SK-N-SH (cell line): ENCODE data around the gene MPZ. TPM values are rescaled to one million over a fixed set of nuclear protein-coding genes. Genes with fewer than 3 reads are reported as not detected.

ENCODE experiments used
- CTCF ChIA-PET: fragments of 300-600, 350-600 bp; formaldehyde crosslinking; extraction: SDS; loops from one replicate; lab custom pipeline; 2021; lab: Yijun Ruan, JAX
- POLR2A ChIA-PET: fragments of 350-600 bp; sonication (Branson Sonifier 250); formaldehyde crosslinking; extraction: SDS; loops from one replicate; lab custom pipeline; 2020; ENCODE audit warnings: antibody characterized with exemption, inconsistent platforms; lab: Yijun Ruan, JAX
- DNase-seq: peaks from one replicate; pipeline ENCODE4 v3.0.0; 2012
- H2AFZ ChIP-seq: fragments of 200-600 bp; sonication (generic); 2 replicates; pipeline ENCODE4 v1.8.1; 2016; ENCODE audit warnings: antibody characterized with exemption, mild to moderate bottlenecking, low read depth
- H3F3A ChIP-seq: fragments of 200-600 bp; sonication (generic); replicated peaks from 2 replicates; pipeline ENCODE3; 2016; ENCODE audit warnings: antibody characterized with exemption, mild to moderate bottlenecking; ENCODE audit not compliant: insufficient read depth
- H3K27ac ChIP-seq, 2 experiments: fragments of 200-500 bp in 1 of 2; fragments of 200-600 bp in 1 of 2; sonication (Bioruptor generic) in 1 of 2; sonication (generic), shearing (Covaris generic) in 1 of 2; 2 replicates each; pipeline versions ENCODE4 v1.5.1 to v1.6.1; 2014 to 2016; ENCODE audit warnings: low read depth in 2 of 2, inconsistent platforms in 1 of 2, low read length in 1 of 2, mild to moderate bottlenecking in 1 of 2, mixed read lengths in 1 of 2
- H3K27me3 ChIP-seq: fragments of 200-600 bp; sonication (generic), shearing (Covaris generic); 2 replicates; pipeline ENCODE4 v1.6.1; 2016; ENCODE audit warnings: mixed run types; ENCODE audit not compliant: insufficient read depth
- H3K36me3 ChIP-seq, 2 experiments: fragments of 200-500 bp in 1 of 2; fragments of 200-600 bp in 1 of 2; sonication (Bioruptor generic) in 1 of 2; sonication (generic) in 1 of 2; replicated peaks in 1 of 2; 2 replicates each; pipeline versions ENCODE3 to v1.5.1; 2014 to 2016; ENCODE audit warnings: low read length in 1 of 2, mild to moderate bottlenecking in 1 of 2; ENCODE audit not compliant: insufficient read depth in 2 of 2, control insufficient read depth in 1 of 2
- H3K4me1 ChIP-seq, 2 experiments: fragments of 200-500 bp in 1 of 2; fragments of 200-600 bp in 1 of 2; sonication (Bioruptor generic) in 1 of 2; sonication (generic), shearing (Covaris generic) in 1 of 2; 2 replicates each; pipeline versions ENCODE4 v1.5.1 to v1.6.1; 2014 to 2016; ENCODE audit warnings: low read depth in 1 of 2, low read length in 1 of 2, mixed run types in 1 of 2; ENCODE audit not compliant: insufficient read depth in 2 of 2, control insufficient read depth in 1 of 2
- H3K4me2 ChIP-seq: fragments of 200-600 bp; sonication (generic), shearing (Covaris generic); 2 replicates; pipeline ENCODE4 v1.6.1; 2017; ENCODE audit warnings: mixed run types
- H3K4me3 ChIP-seq, 2 experiments: fragments of 200-500 bp in 1 of 2; fragments of 200-600 bp in 1 of 2; sonication (Bioruptor generic) in 1 of 2; sonication (generic), shearing (Covaris generic) in 1 of 2; 2 replicates each; pipeline versions ENCODE4 v1.5.1 to v1.8.1; 2014 to 2016; ENCODE audit warnings: low read depth in 2 of 2, inconsistent platforms in 1 of 2, low read length in 1 of 2, mild to moderate bottlenecking in 1 of 2, mixed read lengths in 1 of 2, moderate library complexity in 1 of 2
- H3K79me2 ChIP-seq: fragments of 200-600 bp; sonication (generic); 2 replicates; pipeline ENCODE4 v1.8.1; 2017; ENCODE audit warnings: mild to moderate bottlenecking; ENCODE audit not compliant: insufficient read depth
- H3K9ac ChIP-seq: fragments of 200-600 bp; sonication (generic); 2 replicates; pipeline ENCODE4 v1.6.1; 2017; ENCODE audit warnings: mixed run types
- H3K9me2 ChIP-seq: fragments of 200-600 bp; sonication (generic); 2 replicates; pipeline ENCODE4 v1.6.1; 2017; ENCODE audit warnings: mixed run types
- H3K9me3 ChIP-seq: fragments of 200-600 bp; sonication (generic); 2 replicates; pipeline ENCODE4 v1.6.1; 2017; ENCODE audit warnings: mixed run types, mild to moderate bottlenecking, moderate library complexity
- H4K20me1 ChIP-seq: fragments of 200-600 bp; sonication (generic); 2 replicates; pipeline ENCODE4 v1.6.1; 2017; ENCODE audit warnings: mild to moderate bottlenecking, mixed run types; ENCODE audit not compliant: insufficient read depth
- CTCF ChIP-seq: fragments of 200-600 bp; sonication (generic); IDR thresholded peaks from 2 replicates; pipeline ENCODE4 v1.6.1; 2017; ENCODE audit warnings: antibody characterized with exemption, mild to moderate bottlenecking, moderate library complexity
- EP300 ChIP-seq, 2 experiments: IDR thresholded peaks; 2 replicates each; pipeline versions ENCODE4 v1.4.0 to v1.6.1; 2012; ENCODE audit warnings: borderline replicate concordance in 1 of 2, low read depth in 1 of 2, low read length in 1 of 2
- EZH2phosphoT487 ChIP-seq: fragments of 200-600 bp; sonication (generic); IDR thresholded peaks from 2 replicates; pipeline ENCODE4 v1.6.1; 2017; ENCODE audit warnings: low read depth, mixed run types, mild to moderate bottlenecking, antibody characterized with exemption, moderate library complexity, borderline replicate concordance
- FOSL2 ChIP-seq: IDR thresholded peaks from 2 replicates; pipeline ENCODE4 v1.4.0; 2012; ENCODE audit warnings: low read depth, mild to moderate bottlenecking, moderate library complexity, borderline replicate concordance
- FOXJ3 ChIP-seq: sonication (generic); formaldehyde crosslinking; IDR thresholded peaks from 2 replicates; pipeline ENCODE4 v1.5.1; 2020; ENCODE audit warnings: mild to moderate bottlenecking, missing genetic modification reagents
- IRF3 ChIP-seq: fragments of 150-350 bp; IDR thresholded peaks from 2 replicates; pipeline ENCODE4 v1.6.1; 2016; ENCODE audit warnings: mild to moderate bottlenecking, low read depth, low read length
- MEF2A ChIP-seq: IDR thresholded peaks from 2 replicates; pipeline ENCODE4 v1.4.0; 2012; ENCODE audit warnings: low read depth, borderline replicate concordance
- MXI1 ChIP-seq: IDR thresholded peaks from 2 replicates; pipeline ENCODE4 v1.6.1; 2012; ENCODE audit warnings: mild to moderate bottlenecking, low read depth, low read length, improper control_type of control experiment
- NFIC ChIP-seq: IDR thresholded peaks from 2 replicates; pipeline ENCODE4 v1.4.0; 2012; ENCODE audit warnings: borderline replicate concordance
- PBX3 ChIP-seq: IDR thresholded peaks from 2 replicates; pipeline ENCODE4; 2012
- REST ChIP-seq: IDR thresholded peaks from 2 replicates; pipeline ENCODE4 v1.6.1; 2012; ENCODE audit warnings: mild to moderate bottlenecking, low read depth, low read length, moderate library complexity
- RXRA ChIP-seq: IDR thresholded peaks from 2 replicates; pipeline ENCODE4 v1.4.0; 2012; ENCODE audit warnings: low read depth, mild to moderate bottlenecking, borderline replicate concordance
- SIN3A ChIP-seq: IDR thresholded peaks from 2 replicates; pipeline ENCODE4 v1.6.1; 2012; ENCODE audit warnings: low read depth, mild to moderate bottlenecking, low read length, moderate library complexity, borderline replicate concordance
- TCF12 ChIP-seq: IDR thresholded peaks from 2 replicates; pipeline ENCODE4 v1.4.0; 2012
- TEAD4 ChIP-seq: IDR thresholded peaks from 2 replicates; pipeline ENCODE4 v1.4.0; 2012; ENCODE audit warnings: mild to moderate bottlenecking, borderline replicate concordance; ENCODE audit not compliant: insufficient read depth
- USF2 ChIP-seq: fragments of 150-350 bp; IDR thresholded peaks from 2 replicates; pipeline ENCODE4 v1.6.1; 2017; ENCODE audit warnings: antibody characterized with exemption, low read length, low read depth, borderline replicate concordance
- YY1 ChIP-seq: IDR thresholded peaks from 2 replicates; pipeline ENCODE4 v1.4.0; 2012; ENCODE audit warnings: low read depth, mild to moderate bottlenecking
- WGBS: methylation state at CpG from one replicate; pipeline ENCODE4 v1.1.6; 2017; ENCODE audit warnings: low lambda C conversion rate; 5-methylcytosine and 5-hydroxymethylcytosine counted together
- polyA plus RNA-seq, 3 experiments: library from polyadenylated mRNA; depleted of rRNA; stranded (reverse); fragments of >200 nt; gene quantifications; 2 replicates each; pipeline ENCODE4 v1.2.3, GENCODE V29; 2012

The MPZ gene
- polyA plus RNA-seq, 1 of the 3 experiments (the other 2 are of a cell fraction) = 2.4 TPM

- Histone ChIP-seq H3K4me1 (peaks cover 0 to 12% of the 10 kb centered on the region in 2 experiments; a peak in 2 of 4 replicates), H3F3A (peaks cover 4% of the 10 kb centered on the region), H3K27ac (no peak overlapping the region), H3K79me2 (peaks cover 17% of the 10 kb centered on the region), H2AFZ (no peak overlapping the region), H3K27me3 (no peaks in the 10 kb centered on the region)
- CTCF ChIA-PET = no interaction called here
- WGBS = 75% methylated on average over 4 of the region's 4 CpGs
- TF ChIP-seq IRF3 (no peak), EZH2phosphoT487 (no peak), MXI1 (no peak), EP300 (IDR thresholded peaks at IDR 0.05; ENCODE audit: borderline replicate concordance in 1 of 2, low read depth in 1 of 2, low read length in 1 of 2) (no peak), TCF12 (no peak), YY1 (no peak), PBX3 (no peak), MEF2A (no peak), NFIC (no peak), RXRA (no peak), REST (no peak), CTCF (no peak), USF2 (no peak), SIN3A (no peak), FOSL2 (no peak), TEAD4 (no peak), FOXJ3 (CRISPR knock-in tag) (no peak)
- TF ChIP-seq, all 33 proteins: peak for 0
- Histone ChIP-seq H3K36me3 (no peaks in the 10 kb centered on the region), H3K9me3 (no peaks in the 10 kb centered on the region), H3K4me3 (no peak overlapping the region), H3K9ac (no peak overlapping the region), H3K9me2 (no peaks in the 10 kb centered on the region), H3K4me2 (no peak overlapping the region), H4K20me1 (no peaks in the 10 kb centered on the region)
- POLR2A ChIA-PET = no interaction called here
- no peak for DNase-seq
These were observed 1.9 kb upstream of the MPZ start for GRCh38 chr1:161311595-161312181.
